ENCODE data around the gene TROAP. TPM values are rescaled to one million over a fixed set of nuclear protein-coding genes. Genes with fewer than 3 reads are reported as not detected.
A peak's percentile ranks its signal among the peaks of the same experiment; 100 is the strongest.
"Not testable (repeated sequence)": the region's sequence is repeated elsewhere in the genome, so short reads cannot be mapped to it uniquely, and the experiment has no call there.

The TROAP gene
- polyA plus RNA-seq (2013, experiment 1 of 2; ENCODE audit: insufficient read length): 19.7 TPM
- polyA plus RNA-seq (2013, experiment 2 of 2; ENCODE audit: insufficient read length): 17.9 TPM

DNA sequence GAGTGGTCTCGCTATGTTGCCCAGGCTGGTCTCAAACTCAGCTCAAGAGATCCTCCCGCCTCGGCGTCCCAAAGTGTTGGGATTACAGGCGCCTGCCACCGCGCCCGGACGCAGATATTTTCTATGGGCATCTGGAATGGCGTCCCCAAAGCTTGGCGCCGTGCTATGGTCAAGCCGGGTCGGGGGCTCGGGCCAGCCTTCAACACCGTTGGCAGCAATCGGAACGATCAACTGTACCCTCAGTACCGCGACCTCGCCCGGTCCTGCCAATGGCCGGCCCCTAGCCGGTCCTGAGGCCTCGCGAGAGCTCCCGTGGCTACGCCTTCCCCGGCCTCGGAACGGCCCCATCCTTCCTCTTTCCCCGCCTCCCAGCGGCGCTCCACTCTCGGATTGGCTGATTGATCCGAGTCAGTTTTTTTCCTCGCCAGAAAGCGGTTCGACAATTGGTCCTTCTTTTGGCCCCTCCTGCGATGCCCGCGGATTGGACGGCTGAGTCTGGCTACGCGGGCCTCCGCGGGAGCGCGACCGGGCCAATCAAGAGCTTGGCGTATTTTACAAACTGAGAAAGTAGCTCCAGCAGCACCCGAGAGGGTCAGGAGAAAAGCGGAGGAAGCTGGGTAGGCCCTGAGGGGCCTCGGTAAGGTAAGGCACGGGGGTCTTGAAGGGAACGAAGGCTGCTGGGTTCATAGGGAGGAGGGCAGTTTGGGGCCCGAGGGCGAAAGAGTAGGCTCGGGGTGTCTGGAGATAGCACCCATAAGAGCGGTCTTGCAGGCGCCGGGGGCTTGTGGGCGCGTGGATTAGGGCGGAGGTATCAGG lies at the start of gene TROAP:
TSS of gene TROAP (plus strand) at position 548 of the 816 bp plus-strand sequence. CDS start 354 bp downstream, outside the sequence.
- peak; percentile 99 for DNase-seq

GRCh38 chr12:49273726-49274395 lies 49.2 kb upstream of the TROAP start:
- no peak for DNase-seq

GRCh38 chr12:49274396-49275069 lies 48.5 kb upstream of the TROAP start:
- no peak for DNase-seq

DNA sequence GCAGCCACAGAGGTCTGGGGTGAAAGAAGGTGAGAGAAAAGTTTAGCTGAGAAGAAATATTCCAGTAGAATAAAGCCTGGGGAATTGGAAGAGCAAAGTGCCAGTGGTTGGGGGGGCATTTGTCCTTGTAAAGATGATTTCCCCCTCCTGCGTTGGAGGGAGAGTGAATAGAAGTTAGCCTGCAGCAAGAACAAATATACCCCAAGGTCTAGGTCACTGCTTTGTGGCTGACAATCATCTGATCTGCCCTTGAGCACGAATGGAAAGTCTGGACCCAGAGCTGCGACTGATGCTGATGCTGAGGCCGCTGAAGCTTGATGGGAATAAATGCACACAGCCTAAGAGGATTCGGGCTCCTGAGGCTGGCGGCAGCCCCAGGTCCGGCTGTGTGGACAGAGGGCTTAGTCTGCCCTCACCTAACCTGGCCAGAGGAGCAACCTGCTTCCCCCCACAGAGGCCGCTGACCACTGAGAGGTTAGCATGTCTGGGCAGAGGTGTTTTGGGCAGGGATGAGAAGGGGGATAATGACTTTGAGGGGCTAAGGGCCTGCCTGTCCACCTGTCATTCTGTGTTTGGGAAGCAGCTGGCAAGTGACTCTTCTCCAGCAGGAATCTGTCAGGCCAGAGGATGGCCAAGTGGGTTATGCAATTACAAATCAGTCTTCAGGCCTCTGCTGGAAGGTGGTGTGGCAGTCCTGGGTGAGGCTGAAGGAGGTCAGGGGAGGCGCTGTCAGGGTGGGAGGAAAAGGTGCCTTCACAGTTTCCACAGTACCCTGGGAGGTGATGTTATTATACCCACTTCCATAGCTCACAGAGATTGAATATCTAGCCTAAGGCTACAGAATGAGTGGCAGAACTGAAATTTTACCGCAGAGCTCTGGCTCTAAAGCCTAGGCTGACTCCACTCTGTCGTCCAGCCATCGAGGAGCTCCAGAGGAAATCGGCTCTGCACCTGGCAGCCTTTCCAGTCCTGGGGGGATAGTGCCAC lies 46.5 kb upstream of the TROAP start:
- no peak for DNase-seq

- no peak for DNase-seq
These were observed 45.6 kb upstream of the TROAP start for GRCh38 chr12:49277466-49277865.

- DNase-seq: no peak
These were observed 43.3 kb upstream of the TROAP start for GRCh38 chr12:49279706-49280159.

DNA sequence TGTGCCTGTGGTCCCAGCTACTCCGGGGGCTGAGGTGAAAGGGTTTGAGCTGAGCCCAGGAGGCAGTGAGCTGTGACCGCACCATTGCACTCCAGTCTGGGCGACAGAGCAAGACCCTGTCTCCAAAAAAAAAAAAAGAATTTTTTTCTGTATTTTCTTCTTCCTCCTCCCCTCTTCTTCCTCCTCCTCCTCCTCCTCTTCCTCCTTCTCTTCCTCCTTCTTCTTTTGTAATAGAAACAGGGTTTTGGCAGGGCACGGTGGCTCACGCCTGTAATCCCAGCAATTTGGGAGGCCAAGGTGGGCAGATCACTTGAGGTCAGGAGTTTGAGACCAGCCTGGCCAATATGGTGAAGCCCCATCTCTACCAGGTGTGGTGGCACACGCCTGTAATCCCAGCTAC lies 42.5 kb upstream of the TROAP start:
- not testable (repeated sequence) for DNase-seq

GRCh38 chr12:49282302-49282701 lies 40.8 kb upstream of the TROAP start:
- no peak for DNase-seq

GRCh38 chr12:49282740-49283375 lies 40.2 kb upstream of the TROAP start:
- not testable (repeated sequence) for DNase-seq

DNA sequence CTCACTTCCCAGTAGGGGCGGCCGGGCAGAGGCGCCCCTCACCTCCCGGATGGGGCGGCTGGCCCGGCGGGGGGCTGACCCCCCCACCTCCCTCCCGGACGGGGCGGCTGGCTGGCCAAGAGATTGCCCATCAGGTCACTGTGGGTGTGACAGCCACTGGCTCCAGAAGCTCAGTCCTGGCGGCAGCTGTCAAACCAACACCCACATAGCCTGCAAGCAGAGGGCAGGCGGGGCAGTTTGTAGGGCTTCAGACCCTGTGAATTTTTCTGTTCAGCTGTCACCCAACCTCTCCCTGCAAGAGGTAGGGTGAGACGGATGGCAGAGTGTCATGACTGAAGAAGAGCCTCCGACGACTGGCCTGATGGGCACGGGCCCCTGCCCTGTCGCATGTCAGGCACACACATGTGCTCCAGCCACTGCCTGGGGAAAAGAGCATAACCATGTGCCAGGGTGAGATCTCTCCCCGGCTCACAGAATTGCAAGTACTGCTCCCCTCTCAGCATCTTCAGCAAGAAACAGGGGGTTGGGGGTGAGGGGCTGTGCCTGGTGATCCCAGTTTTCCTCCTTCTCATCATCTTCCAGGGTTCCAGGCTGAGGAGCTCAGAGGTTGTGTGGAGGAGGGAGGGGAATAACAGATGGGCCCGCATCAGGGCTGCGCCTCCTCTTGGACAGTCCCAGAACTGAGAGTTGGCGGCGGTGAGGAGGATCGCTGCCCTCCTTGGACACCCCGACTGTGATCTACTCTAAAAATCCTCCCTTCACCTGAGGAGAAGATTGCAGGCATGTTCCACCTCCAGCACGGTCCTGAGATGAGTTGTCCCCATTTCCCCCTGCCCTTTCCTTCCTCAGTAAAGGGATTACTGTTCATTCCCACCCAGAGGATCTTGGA lies 39.3 kb upstream of the TROAP start:
- no peak for DNase-seq

DNA sequence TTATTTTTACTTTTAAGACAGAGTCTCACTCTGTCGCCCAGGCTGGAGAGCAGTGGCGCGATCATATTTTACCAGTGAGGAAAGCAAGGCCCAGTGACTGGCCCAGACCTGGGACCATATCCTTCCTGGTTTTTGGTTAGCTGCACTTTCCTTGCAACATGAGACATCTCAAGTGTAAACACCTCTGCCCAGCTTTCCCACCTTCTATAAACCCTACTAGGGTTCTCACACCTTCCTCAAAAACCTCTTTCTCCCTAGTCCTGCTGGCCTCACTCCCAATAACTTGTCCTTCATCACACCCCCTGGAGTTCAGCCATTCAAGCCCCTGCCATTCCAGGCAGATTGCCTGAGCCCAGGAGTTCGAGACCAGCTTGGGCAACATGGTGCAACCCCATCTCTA lies 38.4 kb upstream of the TROAP start:
- DNase-seq: no peak

DNA sequence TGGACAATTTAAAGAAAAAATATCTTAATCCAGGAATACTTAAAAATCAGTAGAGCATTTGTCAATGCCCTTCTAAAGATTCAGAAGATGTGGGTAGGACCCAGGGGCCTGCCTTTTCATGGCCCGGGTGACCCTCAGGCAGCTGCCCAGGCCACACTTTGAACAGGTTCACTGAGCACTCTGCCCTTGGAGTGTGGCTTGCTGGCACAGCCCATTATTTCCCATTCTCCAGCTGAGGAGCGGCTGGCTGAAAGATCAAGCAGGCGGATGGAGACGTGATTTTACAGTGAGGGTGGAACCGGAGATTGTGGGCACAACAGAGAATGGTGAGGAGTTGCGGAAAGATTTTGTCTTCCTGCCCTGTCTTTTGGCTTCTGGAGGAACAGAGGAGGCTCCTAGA lies 35.2 kb upstream of the TROAP start:
- DNase-seq: no peak

- peak; percentile 52 for DNase-seq
These were observed 34.6 kb upstream of the TROAP start for GRCh38 chr12:49288412-49288853.

DNA sequence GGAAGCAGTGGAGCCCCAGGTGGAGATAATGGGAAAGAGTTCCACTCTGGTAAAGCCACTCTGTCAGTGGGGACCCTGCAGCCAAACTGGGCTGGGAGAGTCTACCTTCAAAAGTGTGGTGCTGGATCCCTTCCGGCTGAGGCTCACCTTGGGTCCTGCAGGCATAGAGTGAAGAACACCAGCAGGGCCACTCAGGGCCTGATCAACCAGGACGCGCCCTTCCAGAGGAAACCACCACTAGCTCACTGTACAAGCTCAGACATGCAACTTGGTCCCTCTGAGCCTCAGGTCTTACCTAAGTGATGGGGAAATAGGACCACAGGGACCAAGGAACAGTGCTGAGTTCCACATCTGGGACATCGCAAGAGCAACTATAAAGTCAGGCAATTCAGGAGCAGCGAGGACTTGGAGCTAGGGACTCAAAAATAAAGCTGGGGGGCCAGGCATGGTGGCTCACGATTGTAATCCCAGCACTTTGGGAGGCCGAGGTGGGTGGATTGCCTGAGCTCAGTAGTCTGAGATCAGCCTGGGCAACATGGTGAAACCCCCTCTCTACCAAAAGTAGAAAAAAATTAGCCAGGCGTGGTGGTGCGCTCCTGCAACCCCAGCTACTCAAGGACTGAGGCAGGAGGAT lies 34.0 kb upstream of the TROAP start:
- DNase-seq: no peak

GRCh38 chr12:49292729-49293055 lies 30.4 kb upstream of the TROAP start:
- no peak for DNase-seq

DNA sequence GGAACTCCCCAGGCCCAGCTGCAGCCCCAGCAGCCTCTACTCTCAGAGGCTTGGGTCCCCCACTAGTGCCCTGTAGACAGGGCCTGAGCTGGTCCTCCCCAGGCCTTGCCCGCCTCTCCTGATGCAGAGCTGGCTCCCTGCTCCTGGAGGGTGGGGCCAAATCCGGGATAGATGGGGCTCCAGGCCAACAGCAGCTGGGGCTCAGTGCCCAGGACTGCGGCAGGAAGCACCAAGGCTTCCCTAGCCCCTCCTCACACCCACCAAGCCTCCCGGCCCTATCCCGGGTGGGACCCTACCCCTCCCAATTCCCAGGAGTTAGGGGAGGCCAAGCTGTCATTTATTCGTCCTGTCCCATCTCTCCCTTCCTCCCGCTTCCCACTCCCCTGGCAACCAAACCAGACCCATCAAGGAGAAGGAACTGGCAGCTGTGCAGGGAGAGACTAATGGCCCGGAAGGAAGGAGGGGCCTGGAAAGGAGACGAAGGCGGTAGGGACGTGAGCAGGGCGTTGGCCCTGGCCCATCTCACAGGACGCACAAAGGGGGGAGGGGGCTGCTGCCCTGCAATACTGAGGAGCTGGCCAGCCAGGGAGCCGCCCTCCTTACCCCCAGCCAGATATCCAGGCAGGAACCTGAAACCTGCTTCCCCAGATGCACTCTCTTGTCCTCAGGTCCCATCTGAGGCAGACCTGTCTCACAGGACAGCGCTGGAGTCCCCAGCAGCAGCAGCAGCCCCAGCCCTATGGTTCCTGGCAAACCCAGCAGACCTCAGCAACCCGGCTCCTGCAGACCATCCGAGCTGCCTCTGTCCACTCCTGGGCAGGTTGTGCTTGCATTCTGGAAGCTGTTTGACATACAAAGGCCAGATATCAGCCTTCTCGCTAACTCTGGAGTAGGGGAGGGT lies 29.7 kb upstream of the TROAP start:
- DNase-seq: no peak

DNA sequence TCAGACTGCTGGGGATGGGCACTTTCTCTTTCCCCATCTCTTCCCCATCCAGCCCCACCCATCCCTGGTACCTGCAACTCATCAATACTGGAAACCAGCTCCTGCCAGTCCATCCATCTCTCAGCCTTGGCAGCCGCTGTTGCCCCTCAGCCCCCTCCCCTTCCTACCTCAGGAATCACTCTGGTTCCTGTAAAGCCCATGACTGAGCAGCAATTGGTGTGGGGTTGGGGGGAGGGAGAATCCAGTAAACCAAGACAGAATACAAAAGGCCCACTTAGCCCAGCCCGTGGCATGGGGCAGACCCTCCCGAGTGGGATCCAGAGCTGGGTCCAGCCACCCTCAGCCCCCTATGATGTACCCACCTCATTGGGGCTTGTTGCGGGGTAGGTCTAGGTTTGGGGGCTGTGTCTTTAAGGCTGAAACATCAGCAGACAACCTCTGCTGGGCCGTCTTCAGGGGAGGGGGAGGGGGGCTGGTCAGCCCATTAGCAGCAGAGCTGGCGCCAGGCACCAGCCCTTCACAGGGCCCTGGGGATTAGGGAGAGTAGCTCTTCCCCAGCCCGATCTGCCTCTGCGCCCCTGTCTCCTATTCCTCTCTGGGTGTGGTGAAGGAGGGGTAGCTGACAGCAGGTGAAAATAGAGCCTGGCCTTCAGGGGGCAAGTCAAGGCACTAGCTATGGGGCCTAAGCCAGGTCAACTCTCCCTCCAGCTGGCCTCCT lies 28.8 kb upstream of the TROAP start:
- no peak for DNase-seq

DNA sequence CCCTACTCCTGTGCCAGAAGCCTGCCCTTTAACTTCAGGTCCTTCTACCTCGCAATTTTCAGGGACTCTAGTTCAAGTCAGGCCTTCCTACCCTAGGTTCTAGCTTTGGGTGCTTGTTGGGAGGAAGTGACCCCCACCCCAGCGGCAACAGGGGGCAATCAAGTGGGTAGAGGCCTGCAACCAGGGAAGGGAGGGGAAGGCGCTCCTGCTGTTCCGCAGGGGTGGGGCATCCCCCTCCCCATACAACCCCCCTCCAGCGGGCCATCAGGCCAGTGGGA lies 28.3 kb upstream of the TROAP start:
- DNase-seq: no peak
